Esophagus mucosa (tissue), 1 donor: ENCODE results near the gene ADRA2B. TPM values are rescaled to one million over a fixed set of nuclear protein-coding genes. Genes with fewer than 3 reads are reported as not detected.

Source experiments
- ATAC-seq: fragments of 200-7000 bp; cut with Tn5 transposase; one replicate; pipeline ENCODE4 v1.9.1; 2020
- total RNA-seq: library from RNA; stranded (reverse); gene quantifications from one replicate; pipeline ENCODE4 v1.2.4, GENCODE V29; 2023
- donor health status: DM: yes; HTN: yes; CAD: no.

The ADRA2B gene
- total RNA-seq, 1 donor from 2014 or later = not detected

GRCh38 chr2:96103187-96103601 lies 13.2 kb downstream of the ADRA2B start:
- no peak for ATAC-seq

- no peak for ATAC-seq
Measured at GRCh38 chr2:96102596-96103186, 13.7 kb downstream of the ADRA2B start.

DNA sequence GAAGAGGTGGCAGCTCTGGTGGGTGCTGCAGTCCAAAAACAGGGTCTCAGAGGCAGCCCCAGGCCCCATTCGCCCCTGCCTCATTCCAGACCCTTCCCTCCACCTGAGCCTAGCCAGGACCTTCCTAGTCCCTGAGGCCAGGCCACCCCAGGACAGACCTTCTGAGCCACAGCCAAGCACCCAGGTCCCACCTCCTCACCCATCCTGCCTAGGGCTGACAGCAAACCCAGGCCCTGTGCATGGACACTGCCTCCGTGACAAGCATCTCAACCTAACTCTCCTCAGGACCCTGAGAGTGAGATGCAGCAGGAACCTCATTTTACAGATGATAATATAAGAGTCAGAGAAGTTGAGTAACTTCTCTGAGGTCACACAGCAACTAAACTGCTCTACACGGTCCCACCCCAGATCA lies 15.5 kb downstream of the ADRA2B start:
- no peak for ATAC-seq

DNA sequence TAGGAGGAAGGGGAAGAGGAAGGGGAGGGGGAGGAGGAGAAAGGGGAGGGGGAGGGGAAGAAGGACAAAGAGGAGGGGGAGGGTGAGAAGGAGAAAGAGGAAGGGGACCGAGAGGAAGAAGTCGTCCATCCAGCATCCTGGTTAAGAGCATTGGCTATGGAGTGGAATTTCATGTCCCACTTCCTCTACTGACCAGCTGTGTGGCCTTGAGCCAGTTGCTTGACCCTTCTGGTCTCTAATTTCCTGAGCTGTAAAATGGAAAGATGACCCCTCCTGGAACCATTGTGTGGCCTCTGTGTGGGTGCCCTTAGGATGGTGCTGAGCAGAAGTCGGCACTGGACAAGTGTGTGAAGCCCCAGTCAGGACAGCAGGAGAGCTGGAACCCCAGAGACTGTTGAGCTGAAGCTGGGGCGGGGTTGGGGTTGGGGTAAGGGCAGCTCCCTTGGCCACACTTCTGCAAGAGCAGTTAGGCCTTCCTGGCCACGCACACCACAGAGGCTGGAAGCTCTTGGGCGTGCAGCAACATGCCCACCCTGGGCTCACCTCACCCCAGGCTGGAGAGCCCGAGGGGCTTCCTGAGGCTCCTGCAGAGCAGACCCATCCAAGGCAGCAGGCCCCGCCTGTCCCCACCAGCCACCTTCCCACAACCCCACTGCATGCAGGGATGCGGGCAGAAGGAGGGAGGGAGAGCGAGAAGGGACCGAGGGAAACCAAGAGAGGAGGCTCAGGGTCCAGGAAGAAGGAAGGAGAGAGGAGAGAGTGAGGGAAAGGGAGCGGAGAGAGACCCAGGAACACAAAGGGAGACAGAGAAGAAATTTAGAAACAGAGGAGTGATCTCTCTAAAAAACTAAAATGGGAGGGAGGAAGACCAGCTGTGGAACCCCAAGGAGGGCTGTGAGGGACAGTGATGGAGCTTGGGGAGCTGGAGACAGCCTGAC lies 16.2 kb downstream of the ADRA2B start:
- no peak for ATAC-seq

DNA sequence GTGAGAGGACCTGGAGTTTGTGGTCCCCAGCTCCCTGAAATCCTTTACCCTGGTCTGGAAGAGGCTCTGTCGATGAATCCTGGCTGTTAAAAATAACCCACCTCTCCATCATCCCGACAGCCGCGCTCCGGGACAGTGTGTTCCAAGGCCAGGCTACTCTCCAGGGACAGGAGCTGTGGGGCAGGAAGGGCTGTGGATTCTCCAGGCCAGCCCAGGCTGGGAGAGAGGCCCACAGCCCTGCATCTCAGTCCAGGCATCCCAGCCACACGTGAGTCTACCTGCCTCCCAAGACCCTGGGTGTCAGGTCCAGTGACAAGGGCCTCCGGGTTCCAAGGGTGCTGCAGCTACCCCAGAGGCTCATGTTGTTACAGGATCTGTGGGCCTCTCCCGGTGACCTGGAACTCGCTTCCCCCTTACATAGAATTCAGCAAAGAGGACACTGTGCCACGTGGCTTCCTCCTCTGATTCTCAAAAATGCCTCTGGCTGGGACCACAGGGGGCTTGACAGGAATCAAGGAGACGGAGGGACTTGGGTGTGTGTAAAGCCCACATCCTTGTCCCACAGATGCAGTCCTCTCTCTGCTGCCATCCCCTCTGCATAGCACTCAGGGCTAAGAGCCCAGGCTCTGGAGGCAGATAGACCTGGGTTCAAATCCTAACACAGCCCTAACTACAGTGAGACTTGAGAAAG lies 17.3 kb downstream of the ADRA2B start:
- ATAC-seq = no peak

DNA sequence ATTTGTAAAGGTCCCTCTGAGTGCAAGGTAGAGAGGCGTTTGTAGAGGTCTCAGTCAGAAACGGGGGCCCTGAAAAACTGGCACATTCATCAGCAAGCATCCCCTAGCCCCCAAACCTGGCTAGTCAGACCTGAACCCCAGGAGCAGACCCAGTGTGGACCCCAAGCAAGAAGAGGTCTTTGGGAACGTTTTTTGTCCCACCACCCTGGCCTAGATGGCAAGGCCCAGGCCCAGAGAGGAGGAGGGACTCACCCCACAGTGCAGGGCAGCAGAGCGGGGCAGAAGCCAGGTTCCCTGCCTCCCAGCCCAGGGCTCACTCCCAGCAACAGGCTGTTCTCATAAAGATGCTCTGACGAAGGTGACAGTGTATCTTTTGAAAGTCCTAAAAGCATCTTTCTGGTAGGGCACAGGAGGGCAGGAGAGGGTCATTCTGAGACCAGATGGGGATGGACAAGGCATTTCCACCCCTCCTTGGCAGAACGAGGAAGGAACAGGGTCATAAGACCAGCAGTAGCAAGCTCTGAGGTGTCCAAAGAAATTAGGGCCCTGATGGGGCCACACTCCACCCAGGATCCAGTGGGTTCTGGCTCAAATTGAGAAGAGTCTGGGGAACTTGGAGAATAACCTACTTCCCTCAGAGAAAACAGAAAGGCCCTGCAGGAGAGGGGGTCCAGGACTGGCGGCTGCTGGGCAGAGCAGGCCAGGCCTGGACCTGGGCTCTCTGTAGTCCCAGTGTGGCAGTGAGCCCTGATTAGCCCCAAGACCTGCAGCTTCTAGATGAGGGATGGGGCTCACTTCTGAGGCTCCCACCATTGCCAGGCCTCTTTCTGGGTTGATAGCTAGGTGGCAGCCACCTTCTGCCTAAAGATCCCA lies 18.2 kb downstream of the ADRA2B start:
- no peak for ATAC-seq

DNA sequence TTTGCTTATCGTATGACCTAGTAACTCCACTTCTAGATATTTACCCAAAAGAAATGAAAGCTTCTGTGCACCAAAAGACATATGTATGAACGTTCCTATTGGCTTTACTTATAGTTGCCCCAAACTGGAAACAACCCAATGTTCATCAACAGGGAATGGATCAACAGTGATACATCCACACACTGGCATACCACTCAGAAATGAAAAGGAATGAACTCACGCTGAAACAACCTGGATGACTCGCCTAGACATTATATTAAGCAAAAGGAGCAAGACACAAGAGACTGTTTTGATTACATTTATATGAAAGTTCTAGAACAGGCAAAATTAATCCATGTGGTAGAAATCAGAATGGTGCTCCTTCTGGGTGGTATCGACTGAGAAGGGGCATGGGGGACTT lies 18.9 kb downstream of the ADRA2B start:
- ATAC-seq = no peak

DNA sequence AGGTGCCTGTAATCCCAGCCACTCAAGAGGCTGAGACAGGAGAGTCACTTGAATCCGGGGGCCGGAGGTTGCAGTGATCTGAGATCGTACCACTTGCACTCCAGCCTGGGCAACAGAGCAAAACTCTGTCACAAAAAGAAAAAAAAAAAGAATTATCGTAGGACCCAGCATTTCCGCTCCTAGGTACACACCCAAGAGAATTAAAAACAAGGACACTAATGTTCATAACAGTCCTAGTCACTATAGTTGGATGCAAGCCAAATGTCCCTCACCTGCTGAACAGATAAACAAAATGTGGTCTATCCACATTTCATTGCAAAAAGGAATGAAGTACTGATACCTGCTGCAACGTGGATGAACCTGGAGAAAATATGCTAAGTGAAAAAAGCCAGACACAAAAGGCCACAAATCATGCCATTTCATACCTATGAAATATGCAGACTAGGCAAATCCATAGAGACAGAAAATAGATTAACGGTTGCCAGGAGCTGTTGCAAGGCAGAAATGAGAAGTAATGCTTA lies 21.2 kb downstream of the ADRA2B start:
- no peak for ATAC-seq

DNA sequence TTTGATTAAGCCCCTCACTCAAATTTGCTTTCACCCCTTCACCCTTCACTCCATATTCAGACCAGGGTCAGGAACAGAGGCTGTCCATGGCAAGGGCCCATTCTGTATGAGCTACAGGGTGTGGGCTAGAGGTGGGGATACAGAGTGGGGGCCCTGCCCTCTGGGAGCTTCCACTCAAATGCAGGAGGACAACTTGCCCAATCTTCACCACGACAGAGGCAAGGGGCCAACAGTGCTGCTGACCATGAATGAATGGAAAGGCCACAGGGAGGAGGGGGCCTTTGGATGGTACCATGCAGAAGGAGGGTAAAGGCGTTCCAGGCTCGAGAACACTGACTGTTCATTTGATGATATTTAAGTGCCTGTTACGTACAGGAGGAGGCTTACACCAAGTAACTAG lies 22.8 kb downstream of the ADRA2B start:
- ATAC-seq = no peak

GRCh38 chr2:96092951-96093350 lies 23.4 kb downstream of the ADRA2B start:
- no peak for ATAC-seq

DNA sequence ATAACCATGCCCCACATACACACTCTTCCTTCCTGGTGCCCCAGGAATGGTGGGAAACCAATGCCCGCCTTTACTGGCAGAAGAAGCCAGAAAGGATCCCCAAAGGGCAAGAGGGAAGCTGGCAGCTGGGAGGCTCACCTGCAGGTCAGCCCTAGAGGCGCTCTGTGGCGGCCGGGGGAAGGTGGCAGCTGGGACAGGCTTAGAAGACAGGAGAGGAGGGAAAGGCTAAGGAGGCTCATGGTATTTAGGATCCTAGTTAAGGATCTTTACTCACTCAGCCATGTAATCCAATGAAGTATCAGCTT lies 23.8 kb downstream of the ADRA2B start:
- ATAC-seq = no peak

DNA sequence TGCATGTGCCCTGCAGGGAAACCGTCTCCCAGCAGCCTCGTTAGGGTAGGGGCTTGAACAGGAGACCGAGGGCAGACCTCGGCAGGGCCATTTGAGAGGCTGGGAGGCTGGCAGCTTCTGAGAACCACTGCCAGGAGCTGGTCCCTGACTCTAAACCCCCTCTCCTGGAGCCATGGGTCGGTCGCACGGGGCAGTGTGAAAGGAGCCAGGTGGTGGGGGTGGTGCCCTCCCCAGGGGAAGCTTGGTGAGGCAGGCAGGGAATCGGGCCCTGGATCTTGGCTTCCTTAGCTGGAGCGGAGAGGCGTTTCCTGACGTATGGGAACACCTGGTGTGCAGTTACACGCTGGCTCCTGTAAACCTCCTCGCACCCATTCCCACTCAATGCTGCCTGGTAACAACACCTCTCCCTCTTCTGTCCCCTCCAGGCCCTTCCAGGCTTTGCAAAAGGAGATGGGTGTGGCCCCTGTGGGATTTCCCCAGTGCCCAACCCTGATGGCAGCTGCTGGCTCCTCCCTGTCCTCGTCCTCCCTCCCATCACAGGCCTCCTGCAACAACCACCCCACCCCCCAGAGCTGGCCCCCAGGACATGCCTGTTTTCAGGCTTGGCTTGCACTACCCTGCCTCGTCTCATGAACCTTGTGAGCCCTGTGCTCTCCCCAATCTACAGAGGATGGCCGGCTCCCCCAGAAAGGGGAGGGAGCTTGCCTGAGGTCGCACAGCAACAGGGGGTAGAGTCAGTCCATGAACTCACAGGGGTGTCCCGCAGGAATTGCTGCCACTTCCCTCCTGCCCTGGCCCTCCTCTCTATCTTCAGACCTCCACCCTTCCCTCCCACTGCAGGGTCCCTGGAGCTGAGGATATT lies 24.4 kb downstream of the ADRA2B start:
- ATAC-seq = peak; percentile 60

DNA sequence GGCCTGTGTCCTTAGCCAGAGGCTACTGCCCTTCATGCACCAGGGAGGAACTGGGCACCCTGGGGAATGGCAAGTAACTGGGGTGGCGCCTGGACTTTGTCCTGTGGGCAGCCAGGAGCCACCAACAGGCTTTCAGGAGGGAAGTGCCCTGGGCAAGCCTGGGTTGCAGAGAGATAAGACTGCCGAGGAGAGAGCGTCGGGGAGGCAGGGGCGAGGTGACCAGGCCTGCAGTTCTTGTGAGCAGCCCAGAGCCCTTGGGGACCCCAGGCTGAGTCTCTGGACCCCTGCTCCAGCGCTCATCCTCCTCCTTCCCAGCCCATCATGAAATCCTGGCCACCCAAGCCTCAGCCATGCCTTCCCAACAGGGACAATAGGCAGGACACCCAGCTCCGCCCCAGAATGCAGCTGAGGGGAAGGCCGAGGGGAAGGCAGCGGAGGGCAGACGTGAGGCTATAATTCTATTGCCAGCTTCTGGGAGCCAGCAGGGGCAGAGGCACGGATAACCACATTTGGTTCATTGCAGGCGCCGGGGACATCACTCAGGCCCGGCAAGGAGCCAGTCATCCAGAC lies 25.1 kb downstream of the ADRA2B start:
- ATAC-seq = no peak

- no peak for ATAC-seq
Measured at GRCh38 chr2:96090196-96090926, 26.0 kb downstream of the ADRA2B start.

DNA sequence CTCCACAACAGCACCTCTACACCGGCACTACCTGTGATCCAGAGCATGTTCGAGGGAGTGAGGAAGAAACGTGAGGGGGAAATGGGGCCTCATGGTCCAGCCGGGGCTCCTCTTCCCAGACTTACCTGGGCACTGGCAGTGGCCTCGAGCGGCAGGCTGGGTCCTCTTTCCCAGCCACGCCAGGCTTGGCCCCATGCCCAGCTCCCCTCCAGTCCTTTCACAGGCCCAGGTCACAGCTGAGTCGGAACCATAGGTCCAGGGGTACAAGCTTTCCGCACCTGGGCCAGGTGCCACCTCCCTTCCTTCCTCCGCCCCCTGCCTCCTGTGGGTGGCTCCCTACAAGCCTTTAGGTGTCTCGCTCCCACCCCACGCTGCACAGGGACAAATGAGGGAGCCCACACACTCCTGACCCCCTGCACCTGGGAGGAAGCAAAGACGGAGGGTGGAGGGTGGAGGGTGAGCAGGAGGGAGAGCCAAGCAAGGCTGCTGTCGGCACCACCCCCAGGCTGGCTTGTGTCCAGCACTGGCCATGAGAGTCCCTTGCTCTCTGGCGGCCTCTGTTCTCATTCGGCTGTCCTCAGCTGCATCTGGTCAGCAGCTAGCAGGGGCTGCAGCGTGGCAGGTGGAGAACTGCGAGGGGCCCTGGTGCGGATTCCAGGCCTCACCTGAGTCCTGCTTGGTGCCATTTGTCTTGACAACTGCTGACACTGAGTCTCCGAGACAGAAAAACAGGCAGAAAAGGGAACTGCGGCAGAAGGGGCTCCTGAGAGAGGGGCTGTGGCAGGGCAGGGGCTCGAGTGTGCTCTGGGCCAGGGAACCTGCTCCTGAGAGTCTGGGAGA lies 26.8 kb downstream of the ADRA2B start:
- no peak for ATAC-seq

GRCh38 chr2:96088340-96089335 lies 27.7 kb downstream of the ADRA2B start:
- ATAC-seq = no peak

- ATAC-seq = no peak
Measured at GRCh38 chr2:96087130-96087529, 29.2 kb downstream of the ADRA2B start.
